DLD1 (cell line): ENCODE data around the gene COLEC11.

Experiments used
- in situ Hi-C: cut with HindIII; loops from 2 replicates; pipeline ENCODE4 v1.10.0; 2017; ENCODE audit warnings: low sequenced_read_pairs

COLEC11 gene

DNA sequence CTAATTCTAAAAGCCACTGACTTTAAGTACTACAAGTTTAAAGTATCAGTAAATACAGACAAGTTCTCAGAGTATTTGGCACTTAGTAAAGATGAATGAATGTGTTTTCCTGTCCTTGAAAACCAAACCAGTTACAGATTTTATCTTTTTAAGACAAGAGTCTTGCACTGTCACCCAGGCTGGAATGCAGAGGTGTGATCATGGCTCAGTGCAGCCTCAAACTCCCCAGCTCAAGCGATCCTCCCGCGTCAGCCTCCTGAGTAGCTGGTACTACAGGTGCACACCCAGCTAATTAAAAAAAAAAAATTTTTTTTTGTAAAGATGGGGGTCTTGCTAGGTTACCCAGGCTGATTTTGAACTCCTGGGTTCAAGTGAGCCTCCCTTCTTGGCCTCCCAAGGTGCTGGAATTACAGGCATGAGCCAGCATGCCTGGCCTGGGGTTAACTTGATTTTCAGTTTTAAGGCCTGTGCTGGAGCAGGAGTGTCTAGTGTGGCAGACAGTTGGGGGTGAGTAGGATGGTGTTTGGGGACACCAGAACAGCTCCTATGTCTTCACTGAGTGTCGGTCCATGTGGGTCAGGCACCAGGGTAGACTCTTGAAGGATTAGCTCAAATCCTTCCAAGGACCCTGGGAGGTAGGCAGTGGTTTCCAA, 10.2 kb upstream of the COLEC11 start:
- in situ Hi-C loops = no loop called here

DNA sequence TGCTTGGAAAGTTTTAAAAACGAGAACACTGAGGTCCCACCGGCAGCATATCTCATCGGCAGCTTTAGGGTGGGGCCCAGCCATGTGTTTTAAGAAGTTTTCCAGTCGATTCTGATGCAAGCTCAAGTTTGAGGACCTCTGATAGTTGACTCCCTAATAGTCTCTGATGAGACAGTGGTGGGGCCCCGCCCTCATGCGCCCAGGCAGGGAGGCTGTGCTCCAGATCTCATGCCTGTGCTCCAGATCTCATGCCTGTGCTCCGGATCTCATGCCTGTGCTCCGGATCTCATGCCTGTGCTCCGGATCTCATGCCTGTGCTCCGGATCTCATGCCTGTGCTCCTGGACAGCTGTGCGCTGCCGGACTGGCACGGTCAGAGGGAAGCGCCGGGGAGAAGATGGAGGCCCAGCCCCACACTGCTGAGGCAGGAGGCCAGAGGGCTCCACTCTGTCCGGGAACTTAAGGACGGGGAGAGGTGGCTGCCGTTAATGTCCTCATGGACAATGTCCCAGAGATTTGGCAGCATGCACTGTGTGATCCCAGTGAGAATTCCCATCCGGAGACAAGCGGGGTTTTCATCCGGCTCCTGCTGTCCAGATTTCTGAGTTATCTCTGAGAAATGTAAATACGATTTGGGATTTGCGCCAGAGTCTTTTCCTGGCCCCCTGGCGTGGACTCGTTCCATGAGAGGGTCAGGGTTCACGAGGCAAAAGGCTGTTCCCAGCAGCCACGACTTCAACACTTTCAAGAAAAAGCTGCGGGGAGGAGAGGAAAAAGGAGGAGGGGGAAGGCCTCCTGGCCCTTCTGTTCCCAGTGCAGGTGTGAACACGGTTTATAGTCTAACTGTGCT, 9.4 kb upstream of the COLEC11 start:
- in situ Hi-C loops = no loop called here

DNA sequence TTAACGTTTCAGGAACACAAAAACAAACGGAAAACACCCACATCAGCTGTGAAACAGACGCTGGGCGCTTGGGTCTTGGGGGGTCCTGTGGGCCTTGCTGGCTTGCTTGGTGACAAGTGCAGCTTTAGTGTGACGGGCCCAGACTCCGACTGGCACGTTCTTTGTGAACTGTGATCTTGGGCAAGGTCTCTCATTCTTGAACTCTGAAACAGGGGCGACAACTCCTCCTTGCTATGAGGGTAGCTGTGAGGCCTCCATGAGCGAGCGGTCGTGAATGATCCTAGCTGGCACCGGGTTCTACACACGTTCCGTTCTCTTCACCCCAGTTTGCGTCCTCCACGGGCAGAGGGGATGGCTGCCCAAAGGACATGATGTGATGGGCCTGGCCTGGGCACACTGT, 8.7 kb upstream of the COLEC11 start:
- in situ Hi-C loops = no loop called here

DNA sequence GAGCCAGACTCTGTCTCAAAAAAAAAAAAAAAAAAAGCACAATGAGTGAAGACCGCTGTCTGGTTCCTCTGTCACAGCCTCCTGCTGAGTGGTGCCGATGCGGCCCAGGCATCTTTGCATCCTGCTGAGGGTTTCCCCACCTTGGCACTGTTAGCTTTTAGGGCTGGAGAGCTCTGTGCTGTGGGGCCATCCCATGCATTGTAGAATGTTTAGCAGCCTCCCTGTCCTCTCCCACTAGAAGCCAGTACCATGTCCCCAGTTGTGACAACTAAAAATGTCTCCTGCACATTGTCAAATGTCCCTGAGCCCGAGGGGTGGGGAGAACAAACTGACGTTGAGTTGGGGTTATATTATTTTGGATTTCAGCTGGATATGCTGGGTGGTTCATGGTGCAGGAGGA, 7.9 kb upstream of the COLEC11 start:
- in situ Hi-C loops = no loop called here

DNA sequence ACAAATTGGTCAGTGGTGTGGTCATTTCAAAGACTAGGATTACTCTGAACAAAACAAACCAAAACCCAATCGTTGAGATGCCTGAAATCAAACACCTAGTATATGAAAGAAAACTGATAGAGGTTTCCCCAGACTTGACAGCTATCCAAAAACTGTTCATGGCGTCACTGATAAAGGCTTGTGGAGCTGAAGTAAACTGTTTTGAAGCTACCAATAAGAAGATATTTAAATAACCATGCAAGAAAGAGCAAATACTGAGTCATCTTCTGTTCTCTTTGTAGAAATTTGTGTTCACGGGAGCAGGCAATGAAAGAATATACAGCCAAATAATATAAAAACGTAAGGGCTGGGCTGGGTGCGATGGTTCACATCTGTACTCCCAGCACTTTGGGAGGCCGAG, 7.5 kb upstream of the COLEC11 start:
- in situ Hi-C loops = no loop called here

DNA sequence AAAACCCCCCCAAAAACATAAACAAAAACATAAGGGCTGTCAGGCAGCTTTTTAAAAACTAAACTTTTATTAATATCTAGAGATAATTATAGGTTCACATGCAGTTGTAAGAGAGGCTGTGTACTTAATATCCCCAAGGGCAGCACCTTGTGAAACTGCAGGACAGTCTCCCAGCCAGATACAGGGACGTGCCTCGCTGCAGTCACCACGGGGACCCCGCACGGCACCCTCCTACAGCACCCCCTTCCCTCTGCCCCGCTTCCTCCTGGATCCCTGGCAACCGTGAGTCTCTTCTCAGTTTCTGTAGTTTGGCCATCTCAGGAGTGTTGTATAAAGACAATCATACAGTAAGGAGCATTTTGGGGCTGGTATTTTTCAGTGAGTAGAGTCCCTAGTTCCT, 6.8 kb upstream of the COLEC11 start:
- in situ Hi-C loops = no loop called here

DNA sequence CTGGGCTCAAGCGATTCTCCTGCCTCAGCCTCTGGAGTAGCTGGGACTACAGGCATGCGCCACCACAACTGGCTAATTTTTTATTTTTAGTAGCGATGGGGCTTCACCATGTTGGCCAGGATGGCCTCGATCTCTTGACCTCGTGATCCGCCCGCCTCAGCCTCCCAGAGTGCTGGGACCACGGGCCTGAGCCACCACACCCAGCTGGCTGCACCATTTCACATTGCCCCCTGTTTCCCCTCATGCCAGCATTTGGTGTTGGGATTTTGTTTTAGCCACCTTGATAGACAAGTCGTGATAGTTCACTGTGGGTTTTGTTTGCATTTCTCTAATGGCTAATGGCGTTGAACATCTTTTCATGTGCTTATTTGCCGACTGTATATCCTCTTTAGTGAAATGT, 5.8 kb upstream of the COLEC11 start:
- in situ Hi-C loops = no loop called here

DNA sequence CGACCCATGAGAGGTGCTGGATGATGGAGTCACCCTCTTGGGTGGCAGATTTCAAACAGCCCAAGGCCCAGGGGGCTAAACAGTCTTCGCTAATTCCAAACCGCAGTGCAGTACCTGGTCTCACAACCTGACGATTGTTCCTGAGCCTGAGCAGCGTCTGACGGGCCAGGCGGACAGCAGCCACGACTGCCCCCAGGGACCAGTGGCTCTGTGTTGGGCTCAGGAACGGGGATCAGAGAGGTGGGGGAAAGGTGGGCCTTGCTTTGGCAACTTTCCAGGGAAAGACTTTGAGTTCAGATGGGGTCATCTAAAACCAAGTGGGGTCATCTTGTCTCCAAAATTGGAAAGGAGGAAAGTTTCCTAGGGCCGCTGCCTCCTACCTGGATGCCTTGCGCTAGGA, 492 bp downstream of the COLEC11 start:
- in situ Hi-C loops = no loop called here

DNA sequence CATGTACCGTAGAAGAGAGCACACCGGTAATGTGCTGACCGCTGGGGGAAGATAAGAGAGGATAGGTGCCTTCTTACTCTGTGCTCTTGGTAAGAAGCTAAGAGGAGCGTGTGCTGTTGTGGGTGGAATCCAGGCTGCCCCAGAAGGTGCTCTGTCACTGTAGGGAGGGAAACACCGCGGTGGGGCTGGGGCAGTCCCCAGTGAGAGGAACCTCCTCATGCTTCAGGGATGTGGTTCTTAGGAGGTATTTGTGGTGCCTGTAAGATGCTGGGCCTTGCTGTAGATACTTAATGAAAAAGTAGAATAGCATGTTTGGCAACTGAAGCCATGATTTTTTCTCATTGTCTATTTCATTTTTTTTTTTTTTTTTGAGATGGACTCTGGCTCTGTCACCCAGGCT, 1.1 kb downstream of the COLEC11 start:
- in situ Hi-C loops = no loop called here

DNA sequence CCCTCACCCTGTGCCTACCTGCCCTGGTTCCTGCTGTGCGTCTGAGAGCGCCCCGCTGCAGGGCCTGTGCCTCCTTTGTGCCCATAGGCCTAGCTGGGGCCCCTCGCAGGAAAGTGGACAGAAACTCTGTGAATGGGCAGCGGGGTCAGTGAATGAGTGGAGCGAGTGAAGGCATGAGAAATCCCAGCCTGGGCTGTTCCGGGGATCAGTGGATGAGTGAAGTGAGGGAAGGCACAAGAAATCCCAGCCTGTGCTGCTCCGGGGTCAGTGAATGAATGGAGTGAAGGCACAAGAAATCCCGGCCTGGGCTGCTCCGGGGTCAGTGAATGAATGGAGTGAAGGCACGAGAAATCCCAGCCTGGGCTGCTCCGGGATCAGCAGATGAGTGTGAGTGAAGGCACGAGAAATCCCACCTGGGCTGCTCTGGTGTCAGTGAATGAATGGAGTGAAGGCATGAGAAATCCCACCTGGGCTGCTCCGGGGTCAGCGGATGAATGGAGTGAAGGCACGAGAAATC, 2.0 kb downstream of the COLEC11 start:
- in situ Hi-C loops = no loop called here

DNA sequence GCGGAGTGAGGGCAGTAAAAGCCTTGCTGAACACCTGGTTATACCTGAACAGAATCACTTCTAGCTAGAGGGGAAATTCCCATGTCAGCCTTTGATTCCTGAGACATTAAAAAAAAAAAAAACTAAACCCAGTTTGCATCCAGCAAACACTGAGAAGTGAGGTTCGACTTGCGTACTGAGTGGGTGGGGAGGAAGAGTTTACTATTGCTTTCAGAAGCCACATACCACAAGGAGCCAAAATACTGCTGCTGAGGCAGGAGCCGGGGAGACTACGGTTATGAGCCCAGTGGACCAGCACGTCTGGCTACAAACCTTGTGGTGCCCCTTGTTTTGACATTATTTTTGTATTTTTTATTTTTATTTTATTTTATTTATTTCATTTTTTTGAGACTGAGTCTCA, 2.7 kb downstream of the COLEC11 start:
- in situ Hi-C loops = no loop called here

DNA sequence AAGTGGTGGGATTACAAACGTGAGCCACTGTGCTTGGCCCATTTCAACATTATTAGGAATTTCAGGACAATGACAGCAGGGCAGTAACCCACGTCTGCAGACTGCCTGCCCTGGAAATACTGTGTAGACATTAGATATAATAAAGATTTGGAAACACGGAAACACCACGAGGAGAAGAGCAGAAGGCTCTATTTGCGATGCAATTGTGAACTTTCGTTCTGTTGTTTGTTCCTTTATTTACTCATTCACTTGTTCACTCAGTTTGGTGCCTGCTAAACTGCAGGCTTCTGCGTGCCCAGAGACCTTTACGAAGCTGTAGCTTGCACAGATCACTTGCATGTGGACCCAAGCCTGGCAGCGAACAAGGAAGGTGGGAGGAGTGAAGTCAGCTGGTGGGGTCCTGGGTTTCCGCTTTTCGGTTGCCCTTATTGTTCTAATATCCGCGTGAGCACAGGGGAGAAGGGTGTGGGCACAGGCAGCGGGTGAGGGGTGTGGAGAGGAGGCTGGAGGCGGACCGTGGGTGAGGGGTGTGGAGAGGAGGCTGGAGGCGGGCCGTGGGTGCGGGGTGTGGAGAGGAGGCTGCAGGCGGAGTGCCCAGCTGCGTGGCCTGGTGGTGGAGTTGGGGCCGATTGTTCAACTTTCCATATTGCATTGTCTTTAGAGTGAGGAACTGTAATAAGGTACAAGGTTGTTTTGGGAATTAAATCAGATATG, 3.4 kb downstream of the COLEC11 start:
- in situ Hi-C loops = no loop called here

DNA sequence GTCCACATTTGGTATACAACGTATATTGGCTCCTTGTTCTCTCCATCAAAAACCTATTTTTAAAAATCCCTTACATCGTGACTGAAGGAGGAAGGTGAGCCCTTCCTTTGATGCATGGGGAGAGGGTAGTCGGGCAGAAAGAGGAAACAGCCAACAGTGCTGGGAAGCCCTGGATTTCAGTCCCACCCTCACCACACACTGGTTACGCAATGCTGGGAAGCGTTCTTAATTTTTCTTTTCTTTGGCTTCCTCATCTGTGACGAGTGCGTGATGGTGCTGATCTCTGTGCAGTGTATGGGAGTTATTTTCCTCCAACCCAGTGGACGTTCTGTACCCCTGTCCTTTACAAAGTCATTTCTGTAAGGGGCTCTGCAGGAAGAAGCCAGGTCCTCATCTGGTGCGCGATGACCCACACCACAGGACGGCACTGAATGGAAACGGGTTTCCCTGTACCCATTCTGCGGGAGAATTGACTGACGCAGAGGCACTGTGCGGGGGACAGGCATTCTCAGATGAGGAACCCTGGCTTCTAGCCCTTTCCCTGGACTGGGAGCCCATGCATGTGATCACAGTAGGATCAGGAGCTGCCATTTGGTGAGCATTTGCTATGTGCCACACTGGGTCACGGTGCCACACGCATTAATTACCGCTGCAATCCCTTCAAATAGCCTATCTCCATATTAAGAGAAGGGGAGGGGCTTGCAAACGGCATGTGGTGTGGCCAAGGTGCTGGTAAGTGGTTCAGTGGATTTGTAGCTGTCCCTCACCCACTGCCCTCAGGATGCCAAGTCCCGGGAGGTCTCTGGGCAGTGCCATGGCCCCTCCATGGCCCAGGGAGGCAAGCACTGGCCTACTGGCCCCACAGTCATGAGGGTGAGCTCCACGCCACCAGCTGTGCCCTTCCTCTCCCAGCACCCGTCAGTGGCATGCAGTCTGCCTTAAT, 4.3 kb downstream of the COLEC11 start:
- in situ Hi-C loops = no loop called here

DNA sequence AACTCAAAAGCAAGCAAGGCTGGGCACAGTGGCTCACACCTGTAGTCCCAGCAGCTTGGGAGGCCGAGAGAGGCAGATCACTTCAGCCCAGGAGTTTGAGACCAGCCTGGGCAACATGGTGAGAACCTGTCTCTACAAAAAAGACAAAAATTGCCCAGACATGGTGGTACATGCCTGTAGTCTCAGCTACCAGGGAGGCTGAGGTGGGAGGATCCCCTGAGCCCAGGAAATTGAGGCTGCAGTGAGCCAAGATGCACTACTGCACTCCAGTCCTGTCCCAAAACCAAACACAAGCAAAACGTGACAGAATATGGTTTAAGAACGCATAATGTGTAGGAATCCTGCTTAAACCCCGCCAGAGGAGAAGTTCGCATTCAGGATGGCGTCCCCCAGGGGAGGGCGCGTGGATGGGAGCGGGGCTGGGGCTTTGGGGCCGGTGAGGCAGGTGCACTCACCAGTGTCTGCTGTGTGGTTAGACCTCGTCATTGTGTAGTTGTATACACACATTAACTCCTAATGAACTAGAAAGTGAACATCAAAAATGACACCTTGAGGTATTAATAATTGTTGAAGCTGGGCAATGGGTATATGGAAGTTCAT, 5.4 kb downstream of the COLEC11 start:
- in situ Hi-C loops = no loop called here

DNA sequence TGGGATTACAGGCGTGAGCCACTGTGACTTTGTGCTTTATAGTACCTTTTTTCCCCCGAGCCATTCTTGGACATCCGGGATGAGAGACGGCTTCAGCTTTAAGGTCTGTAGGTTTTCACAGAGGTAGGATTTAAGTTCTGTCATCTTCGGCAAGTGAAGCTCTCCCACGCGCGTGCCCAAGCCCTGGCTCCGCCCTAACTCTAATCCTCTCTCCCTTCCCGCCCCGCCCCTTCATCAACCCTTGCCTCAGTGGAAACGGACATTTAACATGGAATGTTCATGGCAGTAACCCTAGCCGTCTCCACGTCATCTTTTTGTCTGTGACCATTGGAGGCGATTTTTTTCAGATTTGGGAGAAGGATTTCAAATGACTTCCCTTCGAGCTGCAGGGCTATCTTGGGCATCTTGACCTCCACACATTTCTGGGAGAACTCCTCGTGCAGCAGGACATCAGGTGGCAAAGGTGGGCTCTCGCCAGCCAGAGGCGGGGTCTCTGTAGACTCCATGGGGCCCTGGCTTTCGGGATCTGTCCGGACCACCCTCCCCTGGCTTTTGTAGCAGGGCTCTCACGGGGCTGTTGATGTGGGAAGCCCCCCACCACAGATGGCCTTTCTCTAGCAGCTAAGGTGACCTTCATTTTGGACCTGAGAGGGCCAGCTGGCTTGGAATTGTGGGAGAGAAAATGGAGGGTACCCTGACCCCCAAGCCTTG, 6.8 kb downstream of the COLEC11 start:
- in situ Hi-C loops = no loop called here

DNA sequence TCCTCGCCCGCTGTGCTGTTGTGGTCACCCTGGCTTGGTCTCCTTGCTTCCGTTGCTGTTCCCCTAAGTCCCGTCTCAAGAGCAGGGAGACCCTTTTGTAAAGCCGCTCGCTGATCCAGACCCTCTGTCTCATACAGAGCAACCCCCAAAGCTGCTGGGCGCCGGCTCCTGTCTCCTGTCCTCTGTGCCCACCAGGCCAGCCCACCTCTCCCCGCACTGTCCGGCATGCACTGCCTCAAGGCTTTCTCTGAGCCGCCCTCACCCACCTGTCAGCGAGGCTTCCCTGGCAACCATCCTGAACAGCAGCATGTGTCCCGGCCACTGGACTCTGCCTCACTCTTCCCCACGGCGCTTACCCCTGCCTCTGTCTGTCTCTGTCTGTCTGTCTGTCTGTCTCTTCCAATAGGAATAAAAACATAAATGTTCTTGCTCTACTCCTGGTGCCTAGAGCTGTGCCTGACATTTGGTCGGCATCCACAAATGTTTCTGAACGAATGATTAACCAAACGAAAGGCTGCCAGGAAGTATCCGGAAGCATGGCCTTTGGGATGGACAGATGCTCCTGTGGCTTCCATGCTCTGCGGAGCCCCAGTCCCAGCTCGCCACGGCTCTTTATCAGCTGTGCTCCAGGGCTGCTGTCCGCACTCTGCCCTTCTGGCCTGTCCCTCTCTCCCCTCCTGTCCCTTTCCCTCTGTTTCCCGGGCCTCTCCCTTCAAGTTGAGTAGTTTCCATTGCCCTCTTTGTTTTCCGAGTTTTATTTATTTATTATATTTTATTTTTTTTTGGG, 7.8 kb downstream of the COLEC11 start:
- in situ Hi-C loops = no loop called here

DNA sequence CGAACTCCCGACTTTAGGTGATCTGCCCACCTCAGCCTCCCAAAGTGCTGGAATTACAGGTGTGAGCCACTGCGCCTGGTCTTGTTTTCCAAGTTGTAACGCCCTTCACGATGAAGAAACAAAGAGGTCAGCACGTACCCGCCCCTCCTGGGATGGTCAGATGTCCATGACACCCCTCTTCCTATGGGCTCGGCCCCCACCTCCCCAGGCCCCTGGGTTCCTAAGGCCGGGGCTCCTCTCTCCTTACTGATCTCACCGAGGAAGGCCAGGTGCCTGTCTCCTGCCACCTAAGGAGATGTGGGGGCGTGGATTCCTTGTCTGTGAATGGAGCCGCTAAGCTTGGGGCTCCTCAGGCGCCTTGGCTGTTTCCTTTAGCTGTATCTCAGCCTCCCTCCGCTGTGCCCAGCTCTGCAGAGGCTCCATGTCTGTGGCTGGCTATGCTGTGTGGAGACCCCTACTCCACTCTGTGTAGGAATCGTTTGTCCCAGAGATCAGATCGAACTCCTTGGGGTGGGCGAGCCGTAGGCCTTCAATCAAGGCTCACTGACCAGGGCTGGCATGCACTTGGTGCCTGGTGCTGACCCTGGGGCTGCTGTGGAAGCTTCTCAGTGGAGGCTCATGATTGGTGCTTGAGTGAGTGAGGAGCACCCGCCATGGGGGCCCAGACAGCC, 8.8 kb downstream of the COLEC11 start:
- in situ Hi-C loops = no loop called here

DNA sequence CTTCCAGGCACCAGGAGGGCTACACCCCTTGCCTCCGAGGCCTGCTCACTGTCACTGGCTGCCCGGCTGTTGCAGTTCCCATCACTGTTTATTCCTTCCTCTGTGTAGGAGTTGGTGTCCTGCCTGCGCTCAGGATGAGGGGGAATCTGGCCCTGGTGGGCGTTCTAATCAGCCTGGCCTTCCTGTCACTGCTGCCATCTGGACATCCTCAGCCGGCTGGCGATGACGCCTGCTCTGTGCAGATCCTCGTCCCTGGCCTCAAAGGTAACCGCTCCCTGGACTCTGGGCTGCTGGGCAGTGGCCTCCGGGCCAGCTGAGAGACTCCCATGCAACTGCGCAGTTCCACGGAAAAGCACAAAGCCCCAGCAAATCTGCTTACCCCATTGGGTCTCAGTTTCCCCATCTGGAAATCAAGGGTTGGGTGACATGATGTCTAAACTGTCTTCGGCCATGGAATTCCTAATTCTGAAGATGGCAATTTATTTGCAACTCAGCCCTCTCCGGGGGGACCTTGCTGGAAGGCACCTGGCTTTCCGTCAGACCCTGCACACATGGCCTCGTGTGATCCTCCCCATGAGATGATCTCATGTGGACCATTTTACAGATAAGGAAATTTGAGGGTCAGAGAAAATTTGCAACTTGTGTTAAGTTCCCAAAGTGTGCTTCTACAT, 9.4 kb downstream of the COLEC11 start:
- in situ Hi-C loops = no loop called here
